Stimulated activated CD8-positive, alpha-beta memory T cell treated with anti-CD3 and anti-CD28 coated beads, Interleukin-7, amount 100 ng/mL, for 48 hours (primary cell): ENCODE data around the gene PCBD1.
"Not testable (repeated sequence)": the region's sequence is repeated elsewhere in the genome, so short reads cannot be mapped to it uniquely, and the experiment has no call there.

Source experiments
- DNase-seq, 2 donors: peaks; one replicate each; pipeline ENCODE4 v3.0.0-alpha.2; 2020; ENCODE audit warnings: low read depth in 1 of 2; ENCODE audit errors: extremely low read depth in 1 of 2

The PCBD1 gene

GRCh38 chr10:70887804-70888800 lies at the start of gene PCBD1:
Gene PCBD1 (minus strand): TSS chr10:70888565. CDS start chr10:70888533, 32 bp downstream.
- DNase-seq = peak; percentile 37 to 52

DNA sequence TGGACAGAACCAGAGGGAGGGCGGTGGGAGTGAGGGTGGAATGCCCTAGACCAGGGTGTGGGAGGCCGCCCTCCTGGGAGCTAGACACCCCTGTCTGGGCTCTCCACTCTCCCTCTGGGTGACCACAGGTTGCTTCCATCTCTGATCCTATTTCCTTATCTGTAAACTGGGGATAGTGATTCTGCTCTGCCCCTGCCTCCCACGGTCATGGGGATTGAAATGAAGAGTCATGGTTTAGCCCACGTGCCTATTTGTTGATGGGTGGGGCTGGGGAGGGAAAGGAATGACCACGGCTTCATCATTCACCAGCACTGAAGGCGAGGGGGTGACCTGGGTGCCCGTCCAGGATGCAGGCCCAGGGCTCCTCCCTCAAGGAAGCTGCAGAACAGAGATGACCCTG lies 49.3 kb upstream of the PCBD1 start:
- no peak for DNase-seq

- no peak for DNase-seq
Measured at GRCh38 chr10:70936111-70936510, 47.7 kb upstream of the PCBD1 start.

- no peak for DNase-seq
Measured at GRCh38 chr10:70935631-70936030, 47.3 kb upstream of the PCBD1 start.

DNA sequence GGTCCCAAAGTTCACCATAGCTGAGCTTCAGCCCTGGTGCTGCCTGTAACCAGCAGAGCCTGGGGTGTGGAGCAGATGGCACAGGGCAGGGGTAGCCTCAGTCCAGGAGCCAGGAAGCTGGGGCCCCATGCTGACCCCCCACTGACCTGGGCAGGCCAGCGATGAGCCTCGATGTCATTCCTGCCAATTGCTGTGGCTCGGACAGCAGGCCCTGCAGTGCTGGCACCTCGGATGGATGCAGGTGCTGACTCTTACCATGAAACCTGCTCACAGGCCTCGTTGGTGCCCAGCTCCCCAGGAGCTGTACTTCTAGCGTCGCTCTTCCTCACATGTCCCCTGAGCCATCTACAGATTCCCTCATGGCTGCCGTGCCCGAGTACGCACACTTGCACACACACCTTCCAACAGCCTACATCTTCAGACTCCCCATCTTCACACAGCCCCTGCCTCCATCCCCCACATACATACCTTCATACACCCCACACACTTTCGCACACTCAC lies 46.8 kb upstream of the PCBD1 start:
- DNase-seq = no peak

GRCh38 chr10:70934701-70935100 lies 46.3 kb upstream of the PCBD1 start:
- DNase-seq = no peak

DNA sequence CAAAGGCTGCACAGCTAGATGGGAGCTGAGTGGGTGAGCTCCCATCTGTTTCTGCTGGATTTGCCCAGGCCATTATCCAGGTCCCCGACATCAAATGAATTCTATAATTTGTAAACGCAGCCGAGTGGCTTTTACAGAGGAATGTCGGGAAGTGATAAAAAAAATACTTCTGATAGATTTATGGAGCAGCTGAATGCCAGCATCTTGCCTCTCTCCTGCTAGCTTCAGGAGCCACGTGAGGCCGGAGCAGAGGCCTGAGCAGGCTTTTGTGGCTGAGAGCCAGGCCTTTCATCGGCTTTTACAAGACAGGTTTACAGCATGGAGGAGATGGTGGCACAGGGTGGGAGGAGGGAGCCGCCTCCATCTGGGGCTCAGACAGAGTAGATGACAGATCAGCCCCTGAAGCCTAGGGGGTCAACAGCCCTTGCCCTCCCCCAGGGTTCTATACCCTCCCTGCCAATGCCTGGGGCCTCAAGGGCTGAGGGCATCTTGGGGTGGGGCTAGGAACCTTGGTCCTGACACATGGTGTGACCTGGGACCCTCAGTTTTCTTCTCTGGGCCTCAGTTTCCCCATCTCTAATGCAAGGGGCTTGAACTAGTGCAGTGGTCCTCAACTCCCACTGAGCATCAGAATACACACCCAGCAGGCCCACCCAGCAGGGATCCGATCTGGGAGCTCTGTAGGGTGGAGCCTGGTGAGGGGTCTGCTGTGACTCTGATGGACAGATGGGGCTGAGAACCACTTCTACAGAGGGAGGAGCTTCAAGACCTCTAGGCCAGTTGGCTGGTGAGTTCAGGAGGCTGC lies 44.2 kb upstream of the PCBD1 start:
- DNase-seq = no peak

DNA sequence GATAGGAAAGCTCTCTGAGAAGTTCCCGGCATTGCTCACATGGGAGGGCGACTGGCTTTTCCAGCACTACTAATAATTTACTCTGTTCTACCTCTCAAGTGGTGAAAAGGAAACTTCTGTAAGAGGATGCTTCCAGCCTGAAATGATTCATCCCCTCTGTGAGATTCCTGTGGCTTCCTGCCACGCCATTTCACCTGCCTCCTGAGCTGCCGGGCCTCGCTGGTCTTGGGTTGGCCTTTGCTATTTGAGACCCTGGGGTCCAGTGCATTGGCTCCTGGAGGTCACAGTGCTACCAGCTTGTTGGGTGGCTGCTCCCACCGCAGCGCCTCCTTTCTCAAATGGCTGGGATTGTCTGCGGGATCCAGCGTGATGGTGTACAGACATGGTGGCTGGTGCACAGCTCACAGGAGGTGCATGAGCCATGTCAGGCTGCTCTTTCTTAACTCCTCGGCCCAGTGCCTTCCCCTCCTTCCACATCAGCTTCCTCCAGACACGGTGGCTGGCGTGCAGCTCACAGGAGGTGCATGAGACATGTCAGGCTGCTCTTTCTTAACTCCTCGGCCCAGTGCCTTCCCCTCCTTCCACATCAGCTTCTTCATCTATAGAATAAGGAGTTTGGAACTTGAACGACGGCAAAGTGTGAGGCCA lies 42.9 kb upstream of the PCBD1 start:
- DNase-seq = no peak

DNA sequence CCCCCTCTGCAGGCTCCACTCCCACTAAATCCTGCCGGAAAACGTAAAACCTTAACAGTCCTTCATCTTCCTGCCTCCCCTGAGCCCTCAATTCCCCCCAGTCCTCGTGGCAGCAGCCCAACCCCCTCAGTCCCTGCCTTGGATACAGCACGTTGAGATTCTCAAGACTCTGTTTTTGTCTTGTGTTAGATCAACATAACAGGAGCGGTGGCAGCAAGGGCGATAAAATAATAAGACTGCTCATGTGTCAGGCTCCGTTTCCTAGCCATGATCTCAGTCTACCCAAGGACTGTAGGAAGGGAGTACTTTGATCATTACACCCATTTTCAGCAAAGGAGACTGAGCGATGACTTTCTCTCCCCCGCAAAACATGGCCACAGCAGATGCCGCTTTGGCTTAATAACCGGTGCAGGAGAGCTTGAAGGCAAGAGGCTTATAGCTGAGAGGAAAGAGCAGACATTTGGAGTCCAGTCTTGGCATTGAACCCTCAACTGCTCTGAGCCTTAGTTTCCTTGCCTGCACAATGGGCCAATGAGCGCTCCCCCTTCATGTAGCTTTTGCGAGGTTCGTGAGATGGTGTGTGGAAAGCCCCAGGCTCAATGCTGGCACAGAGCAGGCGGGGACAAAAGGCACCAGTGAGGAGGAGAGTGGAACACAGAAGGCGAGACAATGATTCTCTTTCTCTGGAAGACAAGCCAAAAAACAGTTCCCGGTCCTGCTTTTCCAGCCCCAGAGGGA lies 42.1 kb upstream of the PCBD1 start:
- DNase-seq = no peak

DNA sequence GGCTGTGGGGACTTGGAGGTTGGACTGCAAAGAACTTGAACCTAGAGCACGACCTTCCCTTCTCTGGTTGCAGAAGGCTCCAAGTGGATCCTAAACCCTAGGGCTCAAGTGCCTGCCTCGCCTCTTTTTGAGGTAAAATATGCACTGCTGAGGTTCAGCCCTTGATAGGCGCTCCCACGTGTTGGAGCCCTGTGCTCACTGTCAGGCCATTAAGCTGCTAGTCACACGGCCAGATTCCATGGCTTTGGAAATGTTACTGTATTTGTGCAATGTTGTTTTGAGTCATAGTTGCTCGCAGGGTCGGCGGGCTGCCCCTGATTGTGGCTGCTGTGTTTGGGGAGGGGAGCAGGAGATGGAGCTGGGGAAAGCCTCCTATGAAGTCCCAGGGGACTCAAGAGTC lies 39.8 kb upstream of the PCBD1 start:
- no peak for DNase-seq

GRCh38 chr10:70927189-70927943 lies 39.0 kb upstream of the PCBD1 start:
- no peak for DNase-seq

- no peak for DNase-seq
Measured at GRCh38 chr10:70926226-70927000, 38.0 kb upstream of the PCBD1 start.

GRCh38 chr10:70925377-70926225 lies 37.2 kb upstream of the PCBD1 start:
- DNase-seq = peak in 1 of 2 donors; percentile 9

GRCh38 chr10:70923696-70924095 lies 35.3 kb upstream of the PCBD1 start:
- no peak for DNase-seq

DNA sequence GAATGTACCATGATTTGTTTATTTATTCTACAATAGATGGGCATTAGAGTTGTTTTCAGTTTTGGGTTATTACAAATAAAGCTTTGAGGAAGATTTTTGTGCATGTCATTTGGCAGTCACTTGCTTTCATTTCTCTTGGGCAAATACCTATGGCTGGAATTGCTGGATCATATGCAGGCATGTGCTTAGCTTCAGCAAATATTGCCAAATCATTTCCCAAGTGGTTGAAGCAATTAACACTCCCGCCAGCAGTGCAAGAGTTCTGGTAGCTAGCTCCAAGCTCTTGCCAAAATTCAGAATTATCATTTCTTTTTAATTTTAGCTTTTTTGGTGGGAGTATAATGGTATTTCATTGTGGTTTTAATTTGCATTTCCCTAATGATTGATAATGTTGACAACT lies 32.9 kb upstream of the PCBD1 start:
- DNase-seq = no peak

DNA sequence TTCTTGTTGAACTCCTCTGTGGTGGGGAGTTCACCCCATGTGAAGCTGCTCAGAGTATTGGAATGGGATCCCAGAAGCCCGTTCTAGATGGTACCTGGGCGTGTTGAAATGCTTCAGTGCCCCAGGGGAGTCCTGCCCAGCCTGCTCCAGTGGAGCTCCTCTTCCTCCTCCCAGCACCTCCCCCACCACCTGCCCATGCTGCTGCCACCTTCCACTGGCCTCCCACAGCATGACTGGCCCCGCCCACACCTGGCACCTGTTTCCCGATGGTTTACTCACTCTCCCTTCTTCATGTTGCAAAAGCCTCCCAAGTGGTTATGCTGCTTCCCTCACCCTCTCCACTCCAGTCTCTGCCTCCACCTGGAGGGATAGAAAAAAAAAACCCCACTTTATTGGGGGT lies 32.2 kb upstream of the PCBD1 start:
- DNase-seq = no peak

DNA sequence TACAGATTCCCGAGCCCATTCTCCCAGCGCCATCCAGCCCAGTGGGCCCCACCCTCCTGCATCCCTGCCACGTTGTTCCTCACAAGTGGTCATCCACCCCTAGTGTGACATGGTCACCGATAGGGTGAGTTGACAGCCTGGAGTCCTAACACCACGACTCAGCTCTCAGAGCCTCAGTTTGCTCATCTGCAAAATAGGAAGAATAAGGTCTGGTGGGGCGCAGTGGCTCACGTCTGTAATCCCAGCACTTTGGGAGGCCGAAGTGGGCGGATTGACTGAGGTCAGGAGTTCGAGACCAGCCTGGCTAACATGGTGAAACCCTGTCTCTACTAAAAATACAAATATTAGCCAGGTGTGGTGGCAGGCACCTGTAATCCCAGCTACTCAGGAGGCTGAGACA lies 31.5 kb upstream of the PCBD1 start:
- not testable (repeated sequence) for DNase-seq
